OCI-LY1 (cell line): ENCODE measurements around the gene ST3GAL2.

Experiments used
- EZH2 ChIP-seq: fragments of 200-600 bp; sonication (generic), shearing (Covaris generic); IDR thresholded peaks from 2 replicates; pipeline ENCODE4 v1.8.0; 2017; ENCODE audit warnings: borderline replicate concordance, mixed run types, mild to moderate bottlenecking, antibody characterized with exemption, low read length, moderate library complexity, mixed read lengths
- TF ChIP-seq, protein P1 (sequence below): fragments of 200-600 bp; sonication (generic), shearing (Covaris generic); IDR thresholded peaks from 2 replicates; pipeline ENCODE4 v1.5.1; 2017; ENCODE audit warnings: mild to moderate bottlenecking, antibody characterized with exemption, low read length, moderate library complexity, mixed read lengths

DNA sequence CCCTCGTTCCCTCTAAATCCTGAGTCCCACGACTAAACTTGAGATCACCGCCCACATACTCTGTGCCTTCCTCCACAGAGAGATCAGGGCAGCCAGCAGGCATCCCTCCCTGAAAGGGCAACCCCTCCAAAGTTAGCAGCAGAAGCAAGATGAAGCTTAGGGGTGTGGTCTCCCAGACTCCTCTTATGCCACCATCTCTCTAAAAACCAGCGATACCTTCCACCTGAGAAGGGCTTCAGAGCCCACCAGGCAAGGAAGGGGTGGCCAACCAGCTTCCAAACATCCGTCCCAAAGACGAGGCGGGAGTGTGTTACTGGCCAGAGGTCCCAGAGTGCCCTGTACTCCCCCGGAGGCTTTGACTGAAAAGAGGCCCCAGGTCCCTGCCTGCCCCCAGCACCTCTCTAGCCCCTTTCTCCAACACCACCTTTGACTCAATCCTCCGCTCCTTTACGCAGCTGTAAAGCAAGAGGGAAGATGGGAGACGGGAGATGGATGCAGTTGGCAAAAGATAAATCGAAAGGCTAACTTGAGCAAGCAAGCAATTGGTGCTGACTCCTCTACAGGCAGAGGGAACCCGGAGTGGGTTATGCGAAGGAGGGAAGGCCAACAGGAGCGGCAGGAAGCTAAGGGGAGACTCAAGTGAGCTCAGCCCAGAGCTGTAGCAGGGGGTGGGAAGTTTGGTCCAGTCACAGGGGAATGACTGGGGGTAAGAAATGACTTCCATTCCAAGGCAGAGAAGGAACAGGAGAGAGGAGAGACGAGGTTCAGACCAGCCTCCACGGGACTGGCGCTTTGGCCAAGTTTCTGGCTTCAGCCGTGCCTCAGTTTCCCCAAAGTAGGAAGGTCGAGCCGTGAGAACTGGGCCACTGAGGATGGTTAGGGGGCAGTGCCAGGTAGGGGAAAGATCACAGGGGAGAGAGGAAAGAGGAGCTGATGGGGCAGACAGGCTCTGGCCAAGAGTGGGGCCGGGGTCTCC is 1.0 kb downstream of the ST3GAL2 start:
- TF ChIP-seq, protein P1, sequence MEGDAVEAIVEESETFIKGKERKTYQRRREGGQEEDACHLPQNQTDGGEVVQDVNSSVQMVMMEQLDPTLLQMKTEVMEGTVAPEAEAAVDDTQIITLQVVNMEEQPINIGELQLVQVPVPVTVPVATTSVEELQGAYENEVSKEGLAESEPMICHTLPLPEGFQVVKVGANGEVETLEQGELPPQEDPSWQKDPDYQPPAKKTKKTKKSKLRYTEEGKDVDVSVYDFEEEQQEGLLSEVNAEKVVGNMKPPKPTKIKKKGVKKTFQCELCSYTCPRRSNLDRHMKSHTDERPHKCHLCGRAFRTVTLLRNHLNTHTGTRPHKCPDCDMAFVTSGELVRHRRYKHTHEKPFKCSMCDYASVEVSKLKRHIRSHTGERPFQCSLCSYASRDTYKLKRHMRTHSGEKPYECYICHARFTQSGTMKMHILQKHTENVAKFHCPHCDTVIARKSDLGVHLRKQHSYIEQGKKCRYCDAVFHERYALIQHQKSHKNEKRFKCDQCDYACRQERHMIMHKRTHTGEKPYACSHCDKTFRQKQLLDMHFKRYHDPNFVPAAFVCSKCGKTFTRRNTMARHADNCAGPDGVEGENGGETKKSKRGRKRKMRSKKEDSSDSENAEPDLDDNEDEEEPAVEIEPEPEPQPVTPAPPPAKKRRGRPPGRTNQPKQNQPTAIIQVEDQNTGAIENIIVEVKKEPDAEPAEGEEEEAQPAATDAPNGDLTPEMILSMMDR = no peak
- no peak for TF ChIP-seq EZH2
